GM12878 (cell line): ENCODE results near the gene SGMS1. TPM values are rescaled to one million over a fixed set of nuclear protein-coding genes. Genes with fewer than 3 reads are reported as not detected.
A peak's percentile ranks its signal among the peaks of the same experiment; 100 is the strongest.

Experiments
- ATF7 ChIP-seq: fragments of 450-650 bp; IDR thresholded peaks from 2 replicates; pipeline ENCODE4 v1.6.1; 2016; ENCODE audit warnings: low read depth, mild to moderate bottlenecking
- CBX5 ChIP-seq: sonication (generic); IDR thresholded peaks from 2 replicates; pipeline ENCODE4 v1.6.1; 2016; ENCODE audit warnings: low read depth, moderate library complexity, mild to moderate bottlenecking, inconsistent platforms
- EP300 ChIP-seq, 2 experiments: fragments of 150-350 bp in 1 of 2; IDR thresholded peaks; 2 replicates each; pipeline ENCODE4 v1.6.1; 2011 to 2012; ENCODE audit warnings: low read depth in 2 of 2, low read length in 2 of 2, borderline replicate concordance in 1 of 2, improper control_type of control experiment in 1 of 2, inconsistent platforms in 1 of 2; ENCODE audit not compliant: control insufficient read depth in 1 of 2
- EZH2 ChIP-seq: IDR thresholded peaks from 2 replicates; pipeline ENCODE4 v1.6.1; 2012; ENCODE audit warnings: low read depth, mild to moderate bottlenecking, control low read depth, inconsistent platforms, low read length, borderline replicate concordance; ENCODE audit not compliant: control insufficient read depth
- FOXK2 ChIP-seq: fragments of 450-650 bp; IDR thresholded peaks from 2 replicates; pipeline ENCODE4 v1.6.1; 2017; ENCODE audit warnings: mild to moderate bottlenecking, moderate library complexity
- HDGF ChIP-seq: fragments of 450-650 bp; IDR thresholded peaks from 2 replicates; pipeline ENCODE4 v1.6.1; 2016; ENCODE audit warnings: antibody characterized with exemption
- JUNB ChIP-seq: IDR thresholded peaks from 2 replicates; pipeline ENCODE4 v1.6.1; 2016; ENCODE audit warnings: antibody characterized with exemption, mild to moderate bottlenecking
- KDM1A ChIP-seq: fragments of 200-600 bp; sonication (generic); IDR thresholded peaks from 2 replicates; pipeline ENCODE4 v1.6.1; 2016; ENCODE audit warnings: borderline replicate concordance
- KLF5 ChIP-seq: fragments of 450-650 bp; IDR thresholded peaks from 2 replicates; pipeline ENCODE4 v1.6.1; 2014; ENCODE audit warnings: mild to moderate bottlenecking; ENCODE audit not compliant: partially characterized antibody
- MEF2B ChIP-seq: fragments of 450-650 bp; IDR thresholded peaks from 2 replicates; pipeline ENCODE4 v1.6.1; 2018; ENCODE audit warnings: mild to moderate bottlenecking, moderate library complexity; ENCODE audit not compliant: partially characterized antibody, poor library complexity, severe bottlenecking
- NBN ChIP-seq: fragments of 450-650 bp; IDR thresholded peaks from 2 replicates; pipeline ENCODE4 v1.6.1; 2016
- NFXL1 ChIP-seq: fragments of 450-650 bp; IDR thresholded peaks from 2 replicates; pipeline ENCODE4 v1.6.1; 2017; ENCODE audit warnings: antibody characterized with exemption, mild to moderate bottlenecking, borderline replicate concordance
- NRF1 ChIP-seq: conservative IDR thresholded peaks from 2 replicates; pipeline ENCODE4 v1.6.1; 2011; ENCODE audit warnings: mild to moderate bottlenecking, low read depth, low read length, improper control_type of control experiment
- POLR2A ChIP-seq: IDR thresholded peaks from 2 replicates; pipeline ENCODE4 v1.6.1; 2011; ENCODE audit warnings: low read depth, mild to moderate bottlenecking, low read length
- POU2F2 ChIP-seq: IDR thresholded peaks from 3 replicates; pipeline ENCODE4 v1.6.1; 2011; ENCODE audit warnings: low read depth, mild to moderate bottlenecking, low read length, borderline replicate concordance
- RCOR1 ChIP-seq: conservative IDR thresholded peaks from 2 replicates; pipeline ENCODE4 v1.6.1; 2012; ENCODE audit warnings: low read depth, low read length, improper control_type of control experiment
- SIX5 ChIP-seq: IDR thresholded peaks from 2 replicates; pipeline ENCODE4 v1.6.1; 2011; ENCODE audit warnings: mild to moderate bottlenecking, low read depth, low read length, moderate library complexity; ENCODE audit not compliant: severe bottlenecking
- SMAD1 ChIP-seq: fragments of 450-650 bp; IDR thresholded peaks from 2 replicates; pipeline ENCODE4 v1.6.1; 2018; ENCODE audit warnings: mild to moderate bottlenecking, low read depth; ENCODE audit not compliant: partially characterized antibody
- SREBF1 ChIP-seq: IDR thresholded peaks from 2 replicates; pipeline ENCODE4 v1.6.1; 2012; ENCODE audit warnings: mild to moderate bottlenecking, low read length
- SRF ChIP-seq, 2 experiments: IDR thresholded peaks; 2 replicates each; pipeline ENCODE4 v1.6.1; 2011; ENCODE audit warnings: low read depth in 2 of 2, low read length in 2 of 2, mild to moderate bottlenecking in 1 of 2, moderate library complexity in 1 of 2
- TCF7 ChIP-seq: IDR thresholded peaks from 2 replicates; pipeline ENCODE4 v1.6.1; 2014; ENCODE audit warnings: antibody characterized with exemption, borderline replicate concordance
- polyA plus RNA-seq, 11 experiments: library from polyadenylated mRNA; depleted of rRNA in 4 of 11; unstranded in 6 of 11; stranded (reverse) in 5 of 11; fragments of >200 nt; fragmentation: Nextera tagmentation in 4 of 11; fragmentation: Illumina TruSeq in 1 of 11; extraction: Ambion mirVana in 4 of 11; extraction: Trizol in 1 of 11; gene quantifications; 1 replicate in 1 of 11; 2 replicates in 10 of 11; pipeline versions ENCODE4 v1.2.1 to v1.2.3, GENCODE V29; 2011 to 2016; ENCODE audit warnings: inconsistent platforms in 2 of 11, missing spikeins in 2 of 11, low read depth in 1 of 11
- total RNA-seq, 4 experiments: library from RNA; depleted of rRNA in 3 of 4; stranded (reverse); fragments of >200 nt in 3 of 4; fragmentation: Illumina TruSeq in 1 of 4; extraction: Trizol in 1 of 4; gene quantifications; 2 replicates each; pipeline versions ENCODE4 v1.2.1 to v1.2.3, GENCODE V29; 2013 to 2021
- TF ChIP-seq, protein P1 (sequence below): fragments of 450-650 bp; IDR thresholded peaks from 2 replicates; pipeline ENCODE4 v1.6.1; 2016; ENCODE audit warnings: mild to moderate bottlenecking, moderate library complexity, borderline replicate concordance
- TF ChIP-seq, protein P2 (sequence below): fragments of 450-650 bp; IDR thresholded peaks from 2 replicates; pipeline ENCODE4 v1.6.1; 2017; ENCODE audit warnings: borderline replicate concordance
- TF ChIP-seq, protein P3 (sequence below): IDR thresholded peaks from 2 replicates; pipeline ENCODE4 v1.6.1; 2011; ENCODE audit warnings: low read depth, mild to moderate bottlenecking, low read length, moderate library complexity, borderline replicate concordance; ENCODE audit errors: extremely low read depth
- TF ChIP-seq, protein P4 (sequence below): fragments of 450-650 bp; IDR thresholded peaks from 2 replicates; pipeline ENCODE4 v1.6.1; 2017; ENCODE audit warnings: low read depth, mild to moderate bottlenecking, moderate library complexity

The SGMS1 gene
- total and polyA plus RNA-seq, 10 of the 15 experiments (the other 5 are each of a cell fraction or from before 2014, with no cell fraction given) = 1.4 to 14.5 (median 4.9) TPM

DNA sequence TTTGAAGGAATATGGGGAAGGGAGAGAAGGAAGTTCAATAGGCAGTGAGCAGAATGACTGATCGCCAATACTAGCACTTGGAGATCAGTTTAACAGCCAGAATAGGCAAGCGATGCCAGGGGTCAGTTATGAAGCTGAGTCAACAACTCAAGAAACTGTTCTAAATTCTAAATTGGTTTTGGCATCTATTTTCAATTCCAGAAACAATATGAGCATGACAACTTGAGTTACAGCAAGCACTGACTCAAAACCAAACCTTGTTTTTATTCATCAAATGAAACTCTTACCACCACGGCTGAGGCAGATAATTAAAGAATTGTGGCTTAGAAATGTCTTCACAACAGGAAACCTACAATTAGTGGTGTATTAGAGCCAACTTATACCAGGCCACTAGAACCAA lies 192.0 kb downstream of the SGMS1 start (continued):
- no peak for TF ChIP-seq KDM1A
- TF ChIP-seq SIX5 = no peak
- TF ChIP-seq KLF5 = peak; percentile 65
- TF ChIP-seq SRF (IDR thresholded peaks at IDR 0.05; ENCODE audit: low read depth in 2 of 2, low read length in 2 of 2) = peak in 1 of 2 experiments; percentile 80; a peak in 2 of 4 replicates
- peak; percentile 71; the same call in 1 of the 2 replicates for TF ChIP-seq SREBF1
- TF ChIP-seq, protein P1, sequence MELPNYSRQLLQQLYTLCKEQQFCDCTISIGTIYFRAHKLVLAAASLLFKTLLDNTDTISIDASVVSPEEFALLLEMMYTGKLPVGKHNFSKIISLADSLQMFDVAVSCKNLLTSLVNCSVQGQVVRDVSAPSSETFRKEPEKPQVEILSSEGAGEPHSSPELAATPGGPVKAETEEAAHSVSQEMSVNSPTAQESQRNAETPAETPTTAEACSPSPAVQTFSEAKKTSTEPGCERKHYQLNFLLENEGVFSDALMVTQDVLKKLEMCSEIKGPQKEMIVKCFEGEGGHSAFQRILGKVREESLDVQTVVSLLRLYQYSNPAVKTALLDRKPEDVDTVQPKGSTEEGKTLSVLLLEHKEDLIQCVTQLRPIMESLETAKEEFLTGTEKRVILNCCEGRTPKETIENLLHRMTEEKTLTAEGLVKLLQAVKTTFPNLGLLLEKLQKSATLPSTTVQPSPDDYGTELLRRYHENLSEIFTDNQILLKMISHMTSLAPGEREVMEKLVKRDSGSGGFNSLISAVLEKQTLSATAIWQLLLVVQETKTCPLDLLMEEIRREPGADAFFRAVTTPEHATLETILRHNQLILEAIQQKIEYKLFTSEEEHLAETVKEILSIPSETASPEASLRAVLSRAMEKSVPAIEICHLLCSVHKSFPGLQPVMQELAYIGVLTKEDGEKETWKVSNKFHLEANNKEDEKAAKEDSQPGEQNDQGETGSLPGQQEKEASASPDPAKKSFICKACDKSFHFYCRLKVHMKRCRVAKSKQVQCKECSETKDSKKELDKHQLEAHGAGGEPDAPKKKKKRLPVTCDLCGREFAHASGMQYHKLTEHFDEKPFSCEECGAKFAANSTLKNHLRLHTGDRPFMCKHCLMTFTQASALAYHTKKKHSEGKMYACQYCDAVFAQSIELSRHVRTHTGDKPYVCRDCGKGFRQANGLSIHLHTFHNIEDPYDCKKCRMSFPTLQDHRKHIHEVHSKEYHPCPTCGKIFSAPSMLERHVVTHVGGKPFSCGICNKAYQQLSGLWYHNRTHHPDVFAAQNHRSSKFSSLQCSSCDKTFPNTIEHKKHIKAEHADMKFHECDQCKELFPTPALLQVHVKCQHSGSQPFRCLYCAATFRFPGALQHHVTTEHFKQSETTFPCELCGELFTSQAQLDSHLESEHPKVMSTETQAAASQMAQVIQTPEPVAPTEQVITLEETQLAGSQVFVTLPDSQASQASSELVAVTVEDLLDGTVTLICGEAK = no peak
- TF ChIP-seq NRF1 = no peak
- no peak for TF ChIP-seq HDGF
- TF ChIP-seq POLR2A = no peak
- TF ChIP-seq, protein P2, sequence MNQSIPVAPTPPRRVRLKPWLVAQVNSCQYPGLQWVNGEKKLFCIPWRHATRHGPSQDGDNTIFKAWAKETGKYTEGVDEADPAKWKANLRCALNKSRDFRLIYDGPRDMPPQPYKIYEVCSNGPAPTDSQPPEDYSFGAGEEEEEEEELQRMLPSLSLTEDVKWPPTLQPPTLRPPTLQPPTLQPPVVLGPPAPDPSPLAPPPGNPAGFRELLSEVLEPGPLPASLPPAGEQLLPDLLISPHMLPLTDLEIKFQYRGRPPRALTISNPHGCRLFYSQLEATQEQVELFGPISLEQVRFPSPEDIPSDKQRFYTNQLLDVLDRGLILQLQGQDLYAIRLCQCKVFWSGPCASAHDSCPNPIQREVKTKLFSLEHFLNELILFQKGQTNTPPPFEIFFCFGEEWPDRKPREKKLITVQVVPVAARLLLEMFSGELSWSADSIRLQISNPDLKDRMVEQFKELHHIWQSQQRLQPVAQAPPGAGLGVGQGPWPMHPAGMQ = no peak
- TF ChIP-seq, protein P3, sequence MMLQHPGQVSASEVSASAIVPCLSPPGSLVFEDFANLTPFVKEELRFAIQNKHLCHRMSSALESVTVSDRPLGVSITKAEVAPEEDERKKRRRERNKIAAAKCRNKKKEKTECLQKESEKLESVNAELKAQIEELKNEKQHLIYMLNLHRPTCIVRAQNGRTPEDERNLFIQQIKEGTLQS = no peak
- TF ChIP-seq MEF2B = peak; percentile 93
- TF ChIP-seq, protein P4, sequence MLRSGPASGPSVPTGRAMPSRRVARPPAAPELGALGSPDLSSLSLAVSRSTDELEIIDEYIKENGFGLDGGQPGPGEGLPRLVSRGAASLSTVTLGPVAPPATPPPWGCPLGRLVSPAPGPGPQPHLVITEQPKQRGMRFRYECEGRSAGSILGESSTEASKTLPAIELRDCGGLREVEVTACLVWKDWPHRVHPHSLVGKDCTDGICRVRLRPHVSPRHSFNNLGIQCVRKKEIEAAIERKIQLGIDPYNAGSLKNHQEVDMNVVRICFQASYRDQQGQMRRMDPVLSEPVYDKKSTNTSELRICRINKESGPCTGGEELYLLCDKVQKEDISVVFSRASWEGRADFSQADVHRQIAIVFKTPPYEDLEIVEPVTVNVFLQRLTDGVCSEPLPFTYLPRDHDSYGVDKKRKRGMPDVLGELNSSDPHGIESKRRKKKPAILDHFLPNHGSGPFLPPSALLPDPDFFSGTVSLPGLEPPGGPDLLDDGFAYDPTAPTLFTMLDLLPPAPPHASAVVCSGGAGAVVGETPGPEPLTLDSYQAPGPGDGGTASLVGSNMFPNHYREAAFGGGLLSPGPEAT = peak; percentile 92
- TF ChIP-seq NBN = peak; percentile 85
- TF ChIP-seq TCF7 = peak; percentile 80
- TF ChIP-seq EZH2 = no peak
- peak; percentile 86; the same call in 1 of the 2 replicates for TF ChIP-seq RCOR1
- peak; percentile 76 for TF ChIP-seq SMAD1
- TF ChIP-seq JUNB = peak; percentile 100
- TF ChIP-seq ATF7 = peak; percentile 92
- TF ChIP-seq POU2F2 = peak; percentile 88
- peak; percentile 85; the same call in 1 of the 2 replicates for TF ChIP-seq CBX5
- TF ChIP-seq EP300 (IDR thresholded peaks at IDR 0.05; ENCODE audit: borderline replicate concordance in 1 of 2, control insufficient read depth in 1 of 2, low read depth in 2 of 2, low read length in 2 of 2) = peak; percentile 99
- no peak for TF ChIP-seq NFXL1
- TF ChIP-seq FOXK2 = no peak
